K562 (cell line): ENCODE results near the gene ATP9B. TPM values are rescaled to one million over a fixed set of nuclear protein-coding genes. Genes with fewer than 3 reads are reported as not detected.

Source experiments
- ARID2 ChIP-seq: fragments of 450-650 bp; IDR thresholded peaks from 2 replicates; pipeline ENCODE4 v1.6.1; 2017; ENCODE audit warnings: antibody characterized with exemption, mild to moderate bottlenecking
- CBFB ChIP-seq: sonication (generic); formaldehyde crosslinking; IDR thresholded peaks from 2 replicates; pipeline ENCODE4 v1.4.0; 2020; ENCODE audit warnings: mild to moderate bottlenecking, missing genetic modification reagents
- CHD4 ChIP-seq: fragments of 200-600 bp; sonication (generic); IDR thresholded peaks from 3 replicates; pipeline ENCODE4 v1.6.1; 2012; ENCODE audit warnings: low read depth, mild to moderate bottlenecking, mixed read lengths, low read length, inconsistent platforms; ENCODE audit not compliant: insufficient read depth, insufficient replicate concordance, poor library complexity, severe bottlenecking
- FOXK1 ChIP-seq: sonication (generic); formaldehyde crosslinking; IDR thresholded peaks from 2 replicates; pipeline ENCODE4 v1.8.0; 2022; ENCODE audit warnings: missing genetic modification reagents, mild to moderate bottlenecking, borderline replicate concordance
- HMG20B ChIP-seq: fragments of 250-450 bp; sonication (Bioruptor Pico); IDR thresholded peaks from 2 replicates; pipeline ENCODE4 v1.5.0; 2021; ENCODE audit warnings: mild to moderate bottlenecking
- LCOR ChIP-seq: sonication (generic); formaldehyde crosslinking; IDR thresholded peaks from 2 replicates; pipeline ENCODE4 v1.8.0; 2022; ENCODE audit warnings: mild to moderate bottlenecking, missing genetic modification reagents
- MIER1 ChIP-seq: fragments of 450-650 bp; IDR thresholded peaks from 2 replicates; pipeline ENCODE4 v1.6.1; 2016; ENCODE audit warnings: antibody characterized with exemption, mild to moderate bottlenecking, low read depth
- NCOA2 ChIP-seq, 2 experiments: fragments of 450-650 bp; IDR thresholded peaks; 2 replicates each; pipeline ENCODE4 v1.6.1; 2018; ENCODE audit warnings: mild to moderate bottlenecking in 2 of 2, moderate library complexity in 1 of 2; ENCODE audit not compliant: partially characterized antibody in 2 of 2
- NCOA6 ChIP-seq: fragments of 450-650 bp; IDR thresholded peaks from 2 replicates; pipeline ENCODE4 v1.6.1; 2017; ENCODE audit warnings: mild to moderate bottlenecking
- NFE2L1 ChIP-seq: fragments of 450-650 bp; IDR thresholded peaks from 2 replicates; pipeline ENCODE4 v1.6.1; 2016; ENCODE audit warnings: missing genetic modification characterization, low read depth, mild to moderate bottlenecking, missing compliant biosample characterization, moderate library complexity, borderline replicate concordance
- POLR2A ChIP-seq: fragments of 450-650 bp; conservative IDR thresholded peaks from 2 replicates; pipeline ENCODE4 v1.6.1; 2016
- SMAD2 ChIP-seq: fragments of 150-350 bp; IDR thresholded peaks from 2 replicates; pipeline ENCODE4 v1.6.1; 2014; ENCODE audit warnings: low read depth, mild to moderate bottlenecking, low read length
- SRSF9 ChIP-seq: fragments of 200-400 bp; formaldehyde crosslinking; IDR thresholded peaks from 2 replicates; pipeline ENCODE4 v1.6.1; 2017; ENCODE audit warnings: low read depth, low read length, borderline replicate concordance
- WHSC1 ChIP-seq: IDR thresholded peaks from one replicate; pipeline ENCODE4 v1.6.1; 2012; ENCODE audit warnings: low read length, control low read depth, inconsistent platforms
- ZFPM2 ChIP-seq: fragments of 250-450 bp; sonication (Bioruptor Pico); IDR thresholded peaks from 2 replicates; pipeline ENCODE4 v1.5.1; 2022; ENCODE audit warnings: mild to moderate bottlenecking
- polyA plus RNA-seq, 8 experiments: library from polyadenylated mRNA; depleted of rRNA in 4 of 8; stranded (reverse) in 5 of 8; unstranded in 3 of 8; fragments of >200 nt; fragmentation: Nextera tagmentation in 2 of 8; fragmentation: Illumina TruSeq in 1 of 8; extraction: Ambion mirVana in 2 of 8; extraction: Trizol in 1 of 8; gene quantifications; 2 replicates each; pipeline versions ENCODE4 v1.2.1 to v1.2.3, GENCODE V29; 2011 to 2014; ENCODE audit warnings: inconsistent platforms in 1 of 8, missing spikeins in 1 of 8
- total RNA-seq, 7 experiments: library from RNA; depleted of rRNA in 6 of 7; stranded (reverse); fragments of >200 nt in 6 of 7; fragmentation: Illumina TruSeq in 2 of 7; extraction: Trizol in 2 of 7; gene quantifications; 2 replicates each; pipeline versions ENCODE4 v1.2.1 to v1.2.3, GENCODE V29; 2011 to 2021; ENCODE audit warnings: low replicate concordance in 1 of 7
- TF ChIP-seq, protein P1 (sequence below): fragments of 450-650 bp; formaldehyde crosslinking; IDR thresholded peaks from 2 replicates; pipeline ENCODE4 v1.4.0; 2020; ENCODE audit warnings: mild to moderate bottlenecking, mixed read lengths
- TF ChIP-seq, protein P2 (sequence below), 3 experiments: fragments of 200-800 bp in 1 of 3; fragments of 250-450 bp in 1 of 3; fragments of 450-650 bp in 1 of 3; sonication (Bioruptor Pico) in 1 of 3; sonication (Bioruptor generic) in 1 of 3; formaldehyde crosslinking in 1 of 3; IDR thresholded peaks; 2 replicates each; pipeline versions ENCODE4 v1.6.1 to v1.8.0; 2016 to 2022; ENCODE audit warnings: mild to moderate bottlenecking in 2 of 3, missing genetic modification characterization in 2 of 3, missing compliant biosample characterization in 1 of 3, moderate library complexity in 1 of 3
- TF ChIP-seq, protein P3 (sequence below): fragments of 250-450 bp; sonication (Bioruptor Pico); IDR thresholded peaks from 2 replicates; pipeline ENCODE4 v1.9.0; 2021; ENCODE audit warnings: mild to moderate bottlenecking, inconsistent platforms
- TF ChIP-seq, protein P4 (sequence below), 2 experiments: fragments of 250-450 bp in 1 of 2; fragments of 450-650 bp in 1 of 2; sonication (Bioruptor Pico) in 1 of 2; IDR thresholded peaks; 2 replicates each; pipeline versions ENCODE4 v1.6.1 to v1.8.0; 2016 to 2021; ENCODE audit warnings: mild to moderate bottlenecking in 2 of 2, moderate library complexity in 2 of 2, missing compliant biosample characterization in 1 of 2, missing genetic modification characterization in 1 of 2

The ATP9B gene
- total and polyA plus RNA-seq, 9 of the 15 experiments (the other 6 are each of a cell fraction or from before 2014, with no cell fraction given) = 0.66 to 13.2 (median 7.9) TPM

DNA sequence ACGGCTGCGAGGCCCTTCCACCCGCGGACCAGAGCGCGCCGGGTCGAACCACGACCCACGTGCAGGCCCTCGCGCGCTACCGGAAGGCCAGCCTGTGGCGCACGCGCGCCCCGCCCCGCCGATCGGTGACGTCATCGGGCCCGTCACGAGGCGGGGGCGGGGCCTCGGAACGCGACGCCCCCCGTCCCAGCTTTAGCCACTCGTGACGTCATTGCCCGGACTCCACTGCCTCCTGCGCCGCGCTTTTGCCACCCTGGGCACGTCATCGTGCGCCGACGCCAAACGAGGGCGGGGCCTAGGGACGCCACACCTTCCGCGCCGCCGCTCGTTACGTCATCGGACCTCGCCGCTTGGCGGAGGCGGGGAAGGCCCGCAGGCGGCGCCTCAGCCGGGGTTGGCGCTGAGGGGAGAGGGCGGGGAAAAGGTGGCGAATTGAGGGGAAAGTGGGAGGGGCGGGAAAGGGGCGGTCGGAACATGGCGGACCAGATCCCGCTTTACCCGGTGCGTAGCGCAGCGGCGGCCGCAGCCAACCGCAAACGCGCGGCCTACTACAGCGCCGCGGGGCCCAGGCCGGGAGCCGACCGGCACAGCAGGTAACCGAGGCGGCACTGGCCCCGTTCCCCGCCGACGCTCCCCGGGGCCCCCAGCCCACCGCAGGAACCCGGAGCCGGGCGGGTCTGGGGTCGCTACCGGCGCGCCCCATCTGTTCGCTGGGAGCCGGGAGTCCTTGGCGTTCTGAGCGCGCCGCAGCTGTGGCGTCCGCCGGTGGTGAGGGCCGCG, at the start of gene ATP9B (continued):
- TF ChIP-seq, protein P1, sequence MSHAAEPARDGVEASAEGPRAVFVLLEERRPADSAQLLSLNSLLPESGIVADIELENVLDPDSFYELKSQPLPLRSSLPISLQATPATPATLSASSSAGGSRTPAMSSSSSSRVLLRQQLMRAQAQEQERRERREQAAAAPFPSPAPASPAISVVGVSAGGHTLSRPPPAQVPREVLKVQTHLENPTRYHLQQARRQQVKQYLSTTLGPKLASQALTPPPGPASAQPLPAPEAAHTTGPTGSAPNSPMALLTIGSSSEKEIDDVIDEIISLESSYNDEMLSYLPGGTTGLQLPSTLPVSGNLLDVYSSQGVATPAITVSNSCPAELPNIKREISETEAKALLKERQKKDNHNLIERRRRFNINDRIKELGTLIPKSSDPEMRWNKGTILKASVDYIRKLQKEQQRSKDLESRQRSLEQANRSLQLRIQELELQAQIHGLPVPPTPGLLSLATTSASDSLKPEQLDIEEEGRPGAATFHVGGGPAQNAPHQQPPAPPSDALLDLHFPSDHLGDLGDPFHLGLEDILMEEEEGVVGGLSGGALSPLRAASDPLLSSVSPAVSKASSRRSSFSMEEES (CRISPR knock-in tag) = no peak
- peak; percentile 75 for TF ChIP-seq POLR2A
- TF ChIP-seq, protein P2, sequence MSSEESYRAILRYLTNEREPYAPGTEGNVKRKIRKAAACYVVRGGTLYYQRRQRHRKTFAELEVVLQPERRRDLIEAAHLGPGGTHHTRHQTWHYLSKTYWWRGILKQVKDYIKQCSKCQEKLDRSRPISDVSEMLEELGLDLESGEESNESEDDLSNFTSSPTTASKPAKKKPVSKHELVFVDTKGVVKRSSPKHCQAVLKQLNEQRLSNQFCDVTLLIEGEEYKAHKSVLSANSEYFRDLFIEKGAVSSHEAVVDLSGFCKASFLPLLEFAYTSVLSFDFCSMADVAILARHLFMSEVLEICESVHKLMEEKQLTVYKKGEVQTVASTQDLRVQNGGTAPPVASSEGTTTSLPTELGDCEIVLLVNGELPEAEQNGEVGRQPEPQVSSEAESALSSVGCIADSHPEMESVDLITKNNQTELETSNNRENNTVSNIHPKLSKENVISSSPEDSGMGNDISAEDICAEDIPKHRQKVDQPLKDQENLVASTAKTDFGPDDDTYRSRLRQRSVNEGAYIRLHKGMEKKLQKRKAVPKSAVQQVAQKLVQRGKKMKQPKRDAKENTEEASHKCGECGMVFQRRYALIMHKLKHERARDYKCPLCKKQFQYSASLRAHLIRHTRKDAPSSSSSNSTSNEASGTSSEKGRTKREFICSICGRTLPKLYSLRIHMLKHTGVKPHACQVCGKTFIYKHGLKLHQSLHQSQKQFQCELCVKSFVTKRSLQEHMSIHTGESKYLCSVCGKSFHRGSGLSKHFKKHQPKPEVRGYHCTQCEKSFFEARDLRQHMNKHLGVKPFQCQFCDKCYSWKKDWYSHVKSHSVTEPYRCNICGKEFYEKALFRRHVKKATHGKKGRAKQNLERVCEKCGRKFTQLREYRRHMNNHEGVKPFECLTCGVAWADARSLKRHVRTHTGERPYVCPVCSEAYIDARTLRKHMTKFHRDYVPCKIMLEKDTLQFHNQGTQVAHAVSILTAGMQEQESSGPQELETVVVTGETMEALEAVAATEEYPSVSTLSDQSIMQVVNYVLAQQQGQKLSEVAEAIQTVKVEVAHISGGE (CRISPR knock-in tag; IDR thresholded peaks at IDR 0.05) = 0 out of 6 replicates have a peak, but pooled peaks of 1 of the 3 experiments have one; percentile 33
- TF ChIP-seq HMG20B (CRISPR knock-in tag) = no peak
- no peak for TF ChIP-seq ZFPM2 (CRISPR knock-in tag)
- no peak for TF ChIP-seq ARID2
- TF ChIP-seq SRSF9 = no peak
- no peak for TF ChIP-seq NCOA2 (IDR thresholded peaks at IDR 0.05; ENCODE audit: partially characterized antibody in 2 of 2)
- TF ChIP-seq WHSC1 = no peak
- peak; percentile 61; the same call in 1 of the 2 replicates for TF ChIP-seq LCOR (CRISPR knock-in tag)
- TF ChIP-seq MIER1 = no peak
- TF ChIP-seq CHD4 = no peak
- no peak for TF ChIP-seq NFE2L1 (tag)
- TF ChIP-seq, protein P3, sequence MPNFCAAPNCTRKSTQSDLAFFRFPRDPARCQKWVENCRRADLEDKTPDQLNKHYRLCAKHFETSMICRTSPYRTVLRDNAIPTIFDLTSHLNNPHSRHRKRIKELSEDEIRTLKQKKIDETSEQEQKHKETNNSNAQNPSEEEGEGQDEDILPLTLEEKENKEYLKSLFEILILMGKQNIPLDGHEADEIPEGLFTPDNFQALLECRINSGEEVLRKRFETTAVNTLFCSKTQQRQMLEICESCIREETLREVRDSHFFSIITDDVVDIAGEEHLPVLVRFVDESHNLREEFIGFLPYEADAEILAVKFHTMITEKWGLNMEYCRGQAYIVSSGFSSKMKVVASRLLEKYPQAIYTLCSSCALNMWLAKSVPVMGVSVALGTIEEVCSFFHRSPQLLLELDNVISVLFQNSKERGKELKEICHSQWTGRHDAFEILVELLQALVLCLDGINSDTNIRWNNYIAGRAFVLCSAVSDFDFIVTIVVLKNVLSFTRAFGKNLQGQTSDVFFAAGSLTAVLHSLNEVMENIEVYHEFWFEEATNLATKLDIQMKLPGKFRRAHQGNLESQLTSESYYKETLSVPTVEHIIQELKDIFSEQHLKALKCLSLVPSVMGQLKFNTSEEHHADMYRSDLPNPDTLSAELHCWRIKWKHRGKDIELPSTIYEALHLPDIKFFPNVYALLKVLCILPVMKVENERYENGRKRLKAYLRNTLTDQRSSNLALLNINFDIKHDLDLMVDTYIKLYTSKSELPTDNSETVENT = no peak
- TF ChIP-seq SMAD2 = no peak
- no peak for TF ChIP-seq NCOA6
- TF ChIP-seq, protein P4, sequence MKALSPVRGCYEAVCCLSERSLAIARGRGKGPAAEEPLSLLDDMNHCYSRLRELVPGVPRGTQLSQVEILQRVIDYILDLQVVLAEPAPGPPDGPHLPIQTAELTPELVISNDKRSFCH (CRISPR knock-in tag; IDR thresholded peaks at IDR 0.05) = no peak
- TF ChIP-seq, protein P4 (tag; IDR thresholded peaks at IDR 0.05) = peak; percentile 74
- no peak; the same call in 1 of the 2 replicates for TF ChIP-seq CBFB
- no peak for TF ChIP-seq FOXK1 (CRISPR knock-in tag)
